SK-N-MC (cell line): ENCODE data around the gene MED13L.

Experiments used
- DNase-seq: peaks from one replicate; pipeline ENCODE4 v3.0.0-alpha.2; 2011; ENCODE audit warnings: low read depth, low spot score
- H3K27ac ChIP-seq: fragments of 200-600 bp; sonication (generic); 2 replicates; pipeline ENCODE4 v1.5.1; 2016; ENCODE audit warnings: mixed run types
- H3K36me3 ChIP-seq: fragments of 200-600 bp; sonication (generic); 2 replicates; pipeline ENCODE4 v1.6.1; 2017; ENCODE audit warnings: antibody characterized with exemption, low read length, mixed read lengths; ENCODE audit not compliant: insufficient read depth
- H3K4me3 ChIP-seq: fragments of 200-600 bp; sonication (generic); 2 replicates; pipeline ENCODE4 v1.5.1; 2016
- H3K9ac ChIP-seq: fragments of 200-600 bp; sonication (generic); 2 replicates; pipeline ENCODE4 v1.8.0; 2017; ENCODE audit warnings: mixed run types, mixed read lengths; ENCODE audit not compliant: insufficient read length
- H3K9me3 ChIP-seq: fragments of 200-600 bp; sonication (generic); 2 replicates; pipeline ENCODE4 v1.6.1; 2017; ENCODE audit warnings: low read depth, mild to moderate bottlenecking, antibody characterized with exemption, low read length, moderate library complexity, mixed read lengths
- EZH2 ChIP-seq: fragments of 200-600 bp; sonication (generic); IDR thresholded peaks from one replicate; pipeline ENCODE4 v1.6.1; 2017; ENCODE audit warnings: antibody characterized with exemption
- FOXP2 ChIP-seq: optimal IDR thresholded peaks from 2 replicates; pipeline ENCODE3; 2011; ENCODE audit warnings: mild to moderate bottlenecking, moderate library complexity; ENCODE audit not compliant: insufficient read depth; ENCODE audit errors: extremely low read length, control extremely low read depth
- POLR2AphosphoS5 ChIP-seq: IDR thresholded peaks from 2 replicates; pipeline ENCODE4 v1.6.1; 2012; ENCODE audit warnings: mild to moderate bottlenecking, low read depth, low read length, borderline replicate concordance

The MED13L gene

DNA sequence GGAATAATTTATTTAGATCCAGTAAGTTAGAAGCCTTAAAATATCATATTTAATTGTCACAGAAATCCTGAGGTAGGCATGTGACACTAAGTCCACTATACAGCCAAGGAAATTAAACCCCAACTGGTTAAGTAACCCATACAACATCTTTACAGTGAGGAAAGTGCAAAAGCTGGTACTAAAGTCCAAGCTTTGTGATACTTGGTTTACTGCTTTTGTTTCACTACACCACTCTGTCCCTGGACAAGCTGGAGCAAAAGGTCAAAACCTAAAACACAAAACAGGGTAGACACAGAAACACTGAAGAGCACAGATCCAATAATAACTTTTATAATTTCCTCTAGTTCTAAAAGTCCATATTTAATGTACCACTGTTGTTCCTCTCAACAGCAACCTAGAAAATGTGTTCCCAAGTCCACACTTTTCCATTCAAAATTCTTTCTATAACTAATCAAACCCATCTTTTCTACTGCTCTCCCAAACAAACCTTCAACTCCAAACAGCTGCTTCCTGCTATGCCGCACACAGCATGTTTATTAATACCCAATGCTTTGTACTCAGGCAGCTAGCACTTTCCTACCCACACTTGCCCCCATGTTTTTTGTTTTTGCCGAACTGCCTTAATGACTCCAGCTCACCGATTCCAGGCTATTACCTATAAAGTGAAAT, 90.9 kb downstream of the MED13L start:
- TF ChIP-seq POLR2AphosphoS5: no peak
- TF ChIP-seq EZH2: no peak
- no peak for TF ChIP-seq FOXP2
- peak overlapping the region; percentile 28; the same call in 1 of the 2 replicates for H3K4me3 ChIP-seq
- DNase-seq: no peak
- H3K36me3 ChIP-seq: no peaks in the 10 kb centered on the region
- no peaks in the 10 kb centered on the region for H3K9me3 ChIP-seq
- H3K9ac ChIP-seq: no peak overlapping the region
- H3K27ac ChIP-seq: no peak overlapping the region

DNA sequence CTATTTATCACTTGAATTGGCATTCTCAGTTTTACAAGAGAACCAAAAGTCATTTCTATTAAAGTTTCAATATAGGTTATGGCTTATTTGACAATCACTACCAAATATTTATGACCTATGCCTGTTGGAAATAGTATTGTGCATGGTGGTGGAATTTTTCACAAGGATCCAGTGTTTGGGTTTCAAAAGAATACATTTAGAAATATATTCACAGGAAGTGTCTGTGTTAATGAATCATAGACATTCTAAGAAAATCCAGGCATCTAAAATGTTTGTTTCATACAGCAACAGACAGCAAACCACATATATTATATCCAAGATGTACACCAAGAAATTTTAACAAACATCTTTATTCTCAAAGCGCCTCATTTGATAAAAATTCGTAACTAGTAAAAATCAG, 92.7 kb downstream of the MED13L start:
- no peak overlapping the region for H3K4me3 ChIP-seq
- H3K9me3 ChIP-seq: no peaks in the 10 kb centered on the region
- TF ChIP-seq EZH2: no peak
- DNase-seq: no peak
- no peak overlapping the region for H3K27ac ChIP-seq
- no peak overlapping the region for H3K9ac ChIP-seq
- H3K36me3 ChIP-seq: no peaks in the 10 kb centered on the region

DNA sequence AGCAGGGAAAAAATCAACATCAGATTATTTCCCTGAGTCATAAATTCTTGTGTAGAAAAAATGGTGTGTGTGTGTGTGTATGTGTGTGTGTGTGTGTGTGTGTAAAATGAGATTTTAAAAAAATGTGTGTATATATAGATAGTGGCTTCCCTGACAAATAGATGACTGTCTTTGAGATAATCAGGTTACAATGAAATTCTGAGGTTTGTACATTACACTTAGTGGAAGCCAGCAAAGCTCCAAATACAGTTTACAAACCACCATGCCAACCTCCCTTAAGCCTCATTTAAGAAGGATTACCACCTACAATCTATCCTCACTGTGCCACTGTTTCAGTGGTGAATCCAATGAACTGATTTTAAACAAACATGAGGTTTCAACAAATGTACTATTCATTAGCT, 93.8 kb downstream of the MED13L start:
- Histone ChIP-seq H3K27ac (no peak overlapping the region), H3K9ac (peak overlapping the region; percentile 11), H3K36me3 (no peaks in the 10 kb centered on the region), H3K4me3 (no peak overlapping the region), H3K9me3 (no peaks in the 10 kb centered on the region)
- no peak for DNase-seq
- no peak for TF ChIP-seq FOXP2
- TF ChIP-seq POLR2AphosphoS5: no peak
- no peak for TF ChIP-seq EZH2

DNA sequence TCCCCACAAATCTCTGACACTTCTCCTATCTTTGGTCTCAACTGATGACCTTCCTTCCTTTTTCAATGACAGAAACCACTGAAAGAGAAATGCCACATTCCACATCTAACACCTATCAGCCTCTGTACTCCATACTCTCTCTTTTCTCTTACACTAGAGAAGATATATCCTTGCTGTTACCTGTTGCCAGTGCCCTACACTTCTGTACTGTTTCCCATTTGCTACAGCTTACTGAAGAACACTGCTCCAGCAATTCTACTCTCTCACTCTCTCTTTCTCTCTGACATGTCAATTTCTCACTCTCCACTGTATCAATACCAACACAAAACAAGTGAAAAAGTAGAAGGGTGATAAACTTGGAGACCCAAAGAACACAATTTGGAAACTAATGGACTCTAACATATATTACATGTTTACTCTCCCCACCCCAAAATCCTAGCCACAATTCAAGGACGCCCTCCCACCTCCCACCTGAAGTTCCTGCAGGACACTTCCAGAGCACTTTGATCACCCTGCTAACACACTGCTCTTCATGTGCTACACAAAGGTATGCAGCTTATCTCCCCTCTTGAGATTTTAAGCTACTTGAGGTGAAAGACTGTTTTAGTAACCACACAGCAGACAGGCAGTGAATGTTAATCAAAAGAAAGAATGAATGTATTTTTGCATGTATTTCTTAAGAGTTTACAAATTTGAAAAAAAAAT, 95.0 kb downstream of the MED13L start:
- Histone ChIP-seq H3K9me3 (no peaks in the 10 kb centered on the region), H3K36me3 (no peaks in the 10 kb centered on the region), H3K4me3 (no peak overlapping the region), H3K9ac (no peak overlapping the region), H3K27ac (no peak overlapping the region)
- TF ChIP-seq POLR2AphosphoS5 (no peak), FOXP2 (no peak), EZH2 (no peak)
- DNase-seq: no peak

DNA sequence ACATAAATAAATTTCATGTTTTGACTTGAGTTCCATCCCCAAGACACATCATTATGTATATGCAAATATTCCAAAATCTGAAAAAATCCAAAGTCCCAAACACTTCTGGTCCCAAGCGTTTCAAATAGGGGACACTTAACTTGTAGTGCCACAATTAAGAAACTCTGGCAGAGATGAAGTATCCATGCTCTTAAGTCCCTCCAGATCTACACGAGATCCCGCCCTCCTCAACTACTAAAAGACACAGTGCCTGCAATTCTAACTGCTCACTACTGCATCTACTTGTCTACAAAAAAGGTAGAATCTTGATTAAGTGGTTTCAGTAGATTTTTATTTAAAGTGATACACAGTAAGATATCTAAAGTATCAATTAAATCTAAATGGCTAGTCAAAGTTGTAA, 97.0 kb downstream of the MED13L start:
- no peak for TF ChIP-seq FOXP2
- TF ChIP-seq EZH2: no peak
- TF ChIP-seq POLR2AphosphoS5: no peak
- Histone ChIP-seq H3K27ac (no peak overlapping the region), H3K4me3 (no peak overlapping the region), H3K36me3 (no peaks in the 10 kb centered on the region), H3K9ac (no peak overlapping the region), H3K9me3 (no peaks in the 10 kb centered on the region)
- no peak for DNase-seq

DNA sequence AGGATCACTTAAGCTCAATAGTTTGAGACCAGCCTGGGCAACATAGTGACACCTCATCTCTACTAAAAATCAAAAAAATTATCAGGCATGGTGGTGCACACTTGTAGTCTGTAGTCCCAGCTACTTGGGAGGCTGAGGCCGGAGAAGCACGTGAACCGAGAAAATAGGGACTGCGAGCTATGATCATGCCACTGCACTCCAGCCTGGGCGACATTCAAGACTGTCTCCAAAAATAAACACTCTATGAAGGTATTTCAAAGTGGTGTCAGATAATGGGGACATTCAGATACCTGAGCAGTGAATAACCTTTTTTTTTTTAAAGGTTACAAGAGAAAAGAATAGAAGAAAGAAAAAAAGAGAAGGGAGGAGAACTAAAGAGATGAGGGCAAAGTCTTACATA, 98.1 kb downstream of the MED13L start:
- no peak overlapping the region for H3K9ac ChIP-seq
- H3K36me3 ChIP-seq: no peaks in the 10 kb centered on the region
- H3K27ac ChIP-seq: no peak overlapping the region
- TF ChIP-seq EZH2: no peak
- no peak for TF ChIP-seq FOXP2
- TF ChIP-seq POLR2AphosphoS5: no peak
- no peaks in the 10 kb centered on the region for H3K9me3 ChIP-seq
- DNase-seq: no peak
- no peak overlapping the region for H3K4me3 ChIP-seq

DNA sequence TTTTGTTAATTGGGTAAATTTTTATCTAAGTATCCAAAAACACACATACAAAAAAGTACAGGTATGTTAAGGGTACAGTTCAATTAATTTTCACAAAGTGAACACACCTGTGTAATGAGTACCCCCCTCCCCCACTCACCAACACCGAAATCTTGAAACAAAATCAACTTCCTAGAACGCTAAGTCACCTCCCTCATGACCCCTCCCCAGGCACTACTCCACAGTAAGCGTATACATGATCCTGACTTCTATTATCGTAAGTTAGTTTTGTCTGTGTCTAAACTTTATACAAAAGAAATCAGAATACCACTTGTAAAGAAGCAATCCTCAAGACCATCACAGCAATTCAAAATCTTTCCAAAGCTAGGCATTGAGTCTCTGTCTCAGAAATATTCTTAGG, 100.5 kb downstream of the MED13L start:
- TF ChIP-seq POLR2AphosphoS5 (no peak), EZH2 (no peak), FOXP2 (no peak)
- no peak overlapping the region for H3K27ac ChIP-seq

DNA sequence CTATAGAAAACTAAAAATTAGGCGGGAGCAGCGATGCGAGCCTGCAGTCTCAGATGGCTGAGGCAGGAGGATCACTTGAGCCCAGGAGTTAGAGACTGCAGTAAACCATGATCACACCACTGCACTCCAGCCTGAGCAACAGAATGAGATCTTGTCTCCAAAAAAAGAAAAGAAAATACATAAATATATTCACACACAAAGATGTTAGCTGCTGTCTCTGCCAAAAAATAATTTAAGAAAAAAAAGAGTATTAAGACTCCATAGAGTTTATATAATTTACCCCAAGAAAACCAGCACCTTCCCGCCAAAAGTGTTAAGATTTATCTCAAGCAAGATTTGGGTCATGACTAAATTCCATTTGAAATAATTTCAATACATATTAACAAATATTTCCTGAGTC, 102.6 kb downstream of the MED13L start:
- Histone ChIP-seq H3K9ac (no peak overlapping the region), H3K4me3 (no peak overlapping the region), H3K36me3 (no peaks in the 10 kb centered on the region), H3K9me3 (no peaks in the 10 kb centered on the region), H3K27ac (no peak overlapping the region)
- no peak for DNase-seq
- TF ChIP-seq POLR2AphosphoS5: no peak
- TF ChIP-seq FOXP2: no peak
- no peak for TF ChIP-seq EZH2

More for the DNA sequence above, 100.5 kb downstream of the MED13L start:
- Histone ChIP-seq H3K9ac (no peak overlapping the region), H3K9me3 (no peaks in the 10 kb centered on the region), H3K36me3 (no peaks in the 10 kb centered on the region), H3K4me3 (no peak overlapping the region)
- no peak for DNase-seq

DNA sequence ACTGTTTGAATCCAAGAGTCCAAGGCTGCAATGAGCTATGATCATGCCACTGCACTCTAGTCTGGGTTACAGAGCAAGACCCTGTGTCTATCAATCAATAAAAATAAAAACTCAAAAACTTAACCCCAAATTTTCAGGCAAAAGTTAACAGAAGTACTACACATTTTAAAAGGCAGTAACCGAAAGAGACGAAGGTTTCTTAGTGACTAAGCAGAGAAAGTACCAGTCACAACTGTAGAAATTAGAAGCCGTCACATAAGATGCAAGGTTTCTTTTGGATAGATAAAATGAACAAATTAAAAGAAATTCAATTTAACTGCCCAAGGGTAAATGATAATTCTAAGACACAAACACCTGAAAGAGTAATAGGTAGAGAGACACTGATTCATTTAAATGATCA, 103.5 kb downstream of the MED13L start:
- TF ChIP-seq FOXP2: no peak
- no peak for TF ChIP-seq POLR2AphosphoS5
- no peak for TF ChIP-seq EZH2
- Histone ChIP-seq H3K36me3 (no peaks in the 10 kb centered on the region), H3K4me3 (no peak overlapping the region), H3K9ac (no peak overlapping the region), H3K9me3 (no peaks in the 10 kb centered on the region), H3K27ac (no peak overlapping the region)
- DNase-seq: no peak
